ENCODE measurements around the gene UBE3D. TPM values are rescaled to one million over a fixed set of nuclear protein-coding genes. Genes with fewer than 3 reads are reported as not detected.

The UBE3D gene
- total and polyA plus RNA-seq, 2 donors (not counting 1 experiment from before 2014, with no cell fraction given) = 3.3 to 11.5 TPM

DNA sequence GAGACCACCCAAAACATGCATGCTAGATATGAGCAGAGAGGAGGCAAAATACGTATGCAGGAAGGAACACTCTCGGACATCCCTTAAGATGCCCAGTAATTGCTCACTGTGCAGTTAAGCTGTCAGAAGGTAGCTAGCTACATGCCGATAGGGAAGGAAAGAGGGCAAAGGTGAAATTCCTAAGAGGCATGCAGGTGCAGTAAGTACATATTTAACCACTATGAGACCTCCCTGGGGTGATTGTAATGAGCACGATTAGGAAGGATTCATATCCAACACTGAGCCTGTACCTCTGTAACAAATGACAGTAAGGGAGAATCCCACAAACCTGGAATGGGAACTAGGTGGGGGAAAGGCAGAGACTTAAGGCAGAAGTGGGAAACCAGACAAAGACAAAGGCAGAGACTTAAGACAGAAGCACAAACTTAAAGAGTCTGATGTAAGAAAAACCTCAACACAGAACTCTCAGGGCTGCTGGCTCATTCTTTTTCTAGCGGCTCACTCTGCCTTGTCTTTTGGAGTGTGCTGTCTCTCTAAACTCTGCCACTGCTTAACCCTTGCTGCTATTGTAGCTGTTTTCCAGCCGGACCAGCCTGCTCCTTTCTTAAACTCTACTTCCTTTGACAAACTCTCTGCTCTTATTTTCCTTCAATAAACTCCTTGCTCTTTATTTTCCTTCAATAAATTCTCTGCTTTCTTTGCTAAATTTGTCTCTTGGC lies 148.1 kb downstream of the UBE3D start:
- TF ChIP-seq, protein P1, sequence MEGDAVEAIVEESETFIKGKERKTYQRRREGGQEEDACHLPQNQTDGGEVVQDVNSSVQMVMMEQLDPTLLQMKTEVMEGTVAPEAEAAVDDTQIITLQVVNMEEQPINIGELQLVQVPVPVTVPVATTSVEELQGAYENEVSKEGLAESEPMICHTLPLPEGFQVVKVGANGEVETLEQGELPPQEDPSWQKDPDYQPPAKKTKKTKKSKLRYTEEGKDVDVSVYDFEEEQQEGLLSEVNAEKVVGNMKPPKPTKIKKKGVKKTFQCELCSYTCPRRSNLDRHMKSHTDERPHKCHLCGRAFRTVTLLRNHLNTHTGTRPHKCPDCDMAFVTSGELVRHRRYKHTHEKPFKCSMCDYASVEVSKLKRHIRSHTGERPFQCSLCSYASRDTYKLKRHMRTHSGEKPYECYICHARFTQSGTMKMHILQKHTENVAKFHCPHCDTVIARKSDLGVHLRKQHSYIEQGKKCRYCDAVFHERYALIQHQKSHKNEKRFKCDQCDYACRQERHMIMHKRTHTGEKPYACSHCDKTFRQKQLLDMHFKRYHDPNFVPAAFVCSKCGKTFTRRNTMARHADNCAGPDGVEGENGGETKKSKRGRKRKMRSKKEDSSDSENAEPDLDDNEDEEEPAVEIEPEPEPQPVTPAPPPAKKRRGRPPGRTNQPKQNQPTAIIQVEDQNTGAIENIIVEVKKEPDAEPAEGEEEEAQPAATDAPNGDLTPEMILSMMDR (IDR thresholded peaks at IDR 0.05) = no peak
- no peak for TF ChIP-seq EZH2 (IDR thresholded peaks at IDR 0.05; ENCODE audit: borderline replicate concordance, insufficient read depth, low read depth, low read length, poor library complexity, severe bottlenecking)
- no peak overlapping the region for H3K4me3 Mint-ChIP-seq

DNA sequence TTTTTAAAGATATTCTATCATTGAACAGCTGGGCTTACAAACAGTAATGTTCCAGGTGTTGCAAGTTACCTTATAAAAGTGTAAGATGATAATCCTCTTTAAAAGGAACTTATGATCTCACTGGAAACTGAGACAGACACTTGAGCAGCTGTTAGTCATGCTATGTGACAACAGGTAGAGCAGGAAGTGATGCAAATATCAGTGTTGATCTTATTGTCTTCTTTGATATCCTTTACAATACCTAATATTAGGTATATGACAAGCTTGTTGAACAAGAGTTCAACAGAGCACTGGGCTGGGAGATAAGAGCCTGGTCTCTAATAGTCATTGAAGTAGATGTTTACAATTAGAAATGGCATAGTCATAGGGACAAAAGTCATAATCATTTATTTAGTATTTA lies 150.0 kb downstream of the UBE3D start:
- Histone ChIP-seq H3K4me2 (replicated peaks; ENCODE audit: low read depth, low read length, poor library complexity, severe bottlenecking) (no peak overlapping the region), H3K36me3 (replicated peaks in 1 of 2; ENCODE audit: control extremely low read depth in 1 of 2, control insufficient read depth in 1 of 2, extremely low read depth in 1 of 2, insufficient read depth in 2 of 2, low read length in 1 of 2) (no peaks in the 10 kb centered on the region), H3K4me1 (ENCODE audit: control insufficient read depth in 2 of 2, insufficient read depth in 2 of 2, low read length in 2 of 2) (no peaks in the 10 kb centered on the region), H3K79me2 (ENCODE audit: control insufficient read depth, insufficient read depth, low read length) (no peaks in the 10 kb centered on the region), H3K9ac (ENCODE audit: low read length) (no peak overlapping the region), H3K27ac (ENCODE audit: low read length in 2 of 2) (no peak overlapping the region), H3K27me3 (replicated peaks in 1 of 4; ENCODE audit: control extremely low read depth in 1 of 4, control insufficient read depth in 3 of 4, insufficient read depth in 4 of 4, low read length in 3 of 4) (no peaks in the 10 kb centered on the region), H2AFZ (ENCODE audit: insufficient read depth, low read depth, low read length, poor library complexity, severe bottlenecking) (no peak overlapping the region), H3K9me3 (ENCODE audit: control extremely low read depth in 1 of 3, control insufficient read depth in 2 of 3, insufficient read depth in 1 of 3, low read length in 2 of 3) (peaks cover 0 to 7% (median 6%) of the 10 kb centered on the region in 3 donors), H4K20me1 (ENCODE audit: control insufficient read depth, insufficient read depth, low read length, poor library complexity, severe bottlenecking) (no peaks in the 10 kb centered on the region), H3K4me3 (ENCODE audit: control extremely low read depth in 1 of 5, extremely low read depth in 1 of 5, insufficient read depth in 1 of 5, low read depth in 2 of 5, low read length in 4 of 5) (no peak overlapping the region)
- POLR2A ChIA-PET = no interaction called here
- CTCF ChIA-PET = no interaction called here
- H3K27me3 Mint-ChIP-seq = no peaks in the 10 kb centered on the region
- no peak overlapping the region for H3K4me3 Mint-ChIP-seq
- TF ChIP-seq EZH2 (IDR thresholded peaks at IDR 0.05; ENCODE audit: borderline replicate concordance, insufficient read depth, low read depth, low read length, poor library complexity, severe bottlenecking) = no peak
- TF ChIP-seq, protein P1 (IDR thresholded peaks at IDR 0.05) = no peak
- no peak for ATAC-seq (ENCODE audit: low read depth)
- peaks cover 7% of the 10 kb centered on the region for H3K9me3 Mint-ChIP-seq (ENCODE audit: insufficient read depth)
- intact Hi-C loops (cut with micrococcal nuclease) = no loop called here
- DNase-seq = no peak
- no peaks in the 10 kb centered on the region for H3K4me1 Mint-ChIP-seq
- H3K27ac Mint-ChIP-seq = no peak overlapping the region

More for the DNA sequence above, 148.1 kb downstream of the UBE3D start:
- ATAC-seq (ENCODE audit: low read depth) (no peak), DNase-seq (no peak)
- CTCF ChIA-PET = no interaction called here
- H3K27ac Mint-ChIP-seq = no peak overlapping the region
- WGBS (ENCODE audit: insufficient coverage) = 96% methylated on average over 4 of the region's 6 CpGs
- H3K9me3 ChIP-seq (ENCODE audit: control extremely low read depth in 1 of 3, control insufficient read depth in 2 of 3, insufficient read depth in 1 of 3, low read length in 2 of 3) = peaks cover 0 to 7% (median 6%) of the 10 kb centered on the region in 3 donors
- no peak overlapping the region for H3K4me2 ChIP-seq (replicated peaks; ENCODE audit: low read depth, low read length, poor library complexity, severe bottlenecking)
- no peaks in the 10 kb centered on the region for H3K27me3 ChIP-seq (replicated peaks in 1 of 4; ENCODE audit: control extremely low read depth in 1 of 4, control insufficient read depth in 3 of 4, insufficient read depth in 4 of 4, low read length in 3 of 4)
- no peaks in the 10 kb centered on the region for H3K79me2 ChIP-seq (ENCODE audit: control insufficient read depth, insufficient read depth, low read length)
- H3K9me3 Mint-ChIP-seq (ENCODE audit: insufficient read depth) = peaks cover 7% of the 10 kb centered on the region
- H3K9ac ChIP-seq (ENCODE audit: low read length) = no peak overlapping the region
- no peaks in the 10 kb centered on the region for H4K20me1 ChIP-seq (ENCODE audit: control insufficient read depth, insufficient read depth, low read length, poor library complexity, severe bottlenecking)
- H3K4me1 ChIP-seq (ENCODE audit: control insufficient read depth in 2 of 2, insufficient read depth in 2 of 2, low read length in 2 of 2) = no peaks in the 10 kb centered on the region
- intact Hi-C loops (cut with micrococcal nuclease) = no loop called here
- no peaks in the 10 kb centered on the region for H3K4me1 Mint-ChIP-seq
- H3K27ac ChIP-seq (ENCODE audit: low read length in 2 of 2) = no peak overlapping the region
- POLR2A ChIA-PET = no interaction called here
- no peak overlapping the region for H3K4me3 ChIP-seq (ENCODE audit: control extremely low read depth in 1 of 5, extremely low read depth in 1 of 5, insufficient read depth in 1 of 5, low read depth in 2 of 5, low read length in 4 of 5)
- no peak overlapping the region for H2AFZ ChIP-seq (ENCODE audit: insufficient read depth, low read depth, low read length, poor library complexity, severe bottlenecking)
- H3K36me3 ChIP-seq (replicated peaks in 1 of 2; ENCODE audit: control extremely low read depth in 1 of 2, control insufficient read depth in 1 of 2, extremely low read depth in 1 of 2, insufficient read depth in 2 of 2, low read length in 1 of 2) = no peaks in the 10 kb centered on the region
- no peaks in the 10 kb centered on the region for H3K27me3 Mint-ChIP-seq

All from B cell (primary cell).